Right atrium auricular region (tissue), 2 donors: ENCODE results near the gene WDR35. TPM values are rescaled to one million over a fixed set of nuclear protein-coding genes. Genes with fewer than 3 reads are reported as not detected.
"Not testable (repeated sequence)": the region's sequence is repeated elsewhere in the genome, so short reads cannot be mapped to it uniquely, and the experiment has no call there.

Experiments used
- DNase-seq: peaks from one replicate; pipeline ENCODE4 v3.0.0-alpha.2; 2019; ENCODE audit warnings: low spot score
- H3K27ac ChIP-seq, 2 donors: fragments of 200-600 bp; sonication (generic); 1 replicate in 1 of 2; 2 replicates in 1 of 2; pipeline ENCODE4 v1.5.1; 2016 to 2019
- H3K27me3 ChIP-seq, 2 donors: fragments of 200-600 bp; sonication (generic); one replicate each; pipeline versions ENCODE4 v1.5.1 to v1.6.0; 2017 to 2019
- H3K36me3 ChIP-seq: fragments of 200-600 bp; sonication (generic); one replicate; pipeline ENCODE4 v1.5.1; 2016
- H3K4me1 ChIP-seq, 2 donors: fragments of 200-600 bp; sonication (generic); one replicate each; pipeline versions ENCODE4 v1.5.1 to v1.6.0; 2017 to 2019
- H3K4me3 ChIP-seq, 2 donors: fragments of 200-600 bp; sonication (generic); 1 replicate in 1 of 2; 2 replicates in 1 of 2; pipeline ENCODE4 v1.5.1; 2017 to 2019; ENCODE audit warnings: mild to moderate bottlenecking in 1 of 2, moderate library complexity in 1 of 2
- H3K9me3 ChIP-seq, 2 donors: fragments of 200-600 bp; sonication (generic); one replicate each; pipeline ENCODE4 v1.5.1; 2019
- total RNA-seq, 2 donors: library from RNA; depleted of rRNA; stranded (reverse); fragments of >200 nt; gene quantifications; one replicate each; pipeline ENCODE4 v1.1.0, GENCODE V29; 2016
- TF ChIP-seq, protein P1 (sequence below), 2 donors: fragments of 200-600 bp; sonication (generic); IDR thresholded peaks; one replicate each; pipeline ENCODE4 v1.5.1; 2019; ENCODE audit warnings: antibody characterized with exemption in 2 of 2

Gene WDR35
- total RNA-seq, 2 donors from 2014 or later: 4.1 to 5.0 TPM

DNA sequence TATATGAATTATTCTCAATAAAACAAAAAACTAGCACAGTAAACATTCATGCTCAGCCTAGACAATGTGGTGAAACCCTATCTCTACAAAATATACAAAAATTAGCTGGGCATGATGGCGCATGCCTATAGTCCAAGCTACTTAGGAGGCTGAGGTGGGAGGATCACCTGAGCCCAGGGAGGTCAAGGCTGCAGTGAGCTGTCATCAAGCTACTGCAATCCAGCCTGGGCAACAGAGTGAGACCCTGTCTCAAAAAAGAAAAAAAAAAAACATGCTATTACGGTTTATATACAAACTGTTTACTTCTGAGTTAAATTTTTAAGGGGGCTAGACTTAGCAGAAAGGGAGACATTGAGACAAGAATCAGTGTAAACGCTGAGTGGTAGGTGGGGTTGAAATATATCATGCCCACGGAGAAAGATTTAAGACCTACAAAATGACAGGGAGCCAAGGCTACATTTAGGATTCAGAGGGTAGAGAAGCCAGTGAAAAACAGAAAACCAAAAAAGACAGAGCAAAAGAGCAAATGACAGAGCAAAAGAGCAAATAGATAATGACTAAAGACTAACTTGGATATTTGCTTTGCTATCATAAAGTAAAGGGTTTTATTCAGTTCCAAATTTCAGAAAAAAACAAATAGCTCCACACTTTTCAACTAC lies 95.6 kb downstream of the WDR35 start:
- Histone ChIP-seq H3K4me3 (no peak overlapping the region), H3K36me3 (no peaks in the 10 kb centered on the region), H3K27me3 (no peaks in the 10 kb centered on the region), H3K9me3 (no peaks in the 10 kb centered on the region), H3K27ac (no peak overlapping the region), H3K4me1 (peaks cover 0 to 41% of the 10 kb centered on the region in 2 donors)
- no peak for DNase-seq
- TF ChIP-seq, protein P1, sequence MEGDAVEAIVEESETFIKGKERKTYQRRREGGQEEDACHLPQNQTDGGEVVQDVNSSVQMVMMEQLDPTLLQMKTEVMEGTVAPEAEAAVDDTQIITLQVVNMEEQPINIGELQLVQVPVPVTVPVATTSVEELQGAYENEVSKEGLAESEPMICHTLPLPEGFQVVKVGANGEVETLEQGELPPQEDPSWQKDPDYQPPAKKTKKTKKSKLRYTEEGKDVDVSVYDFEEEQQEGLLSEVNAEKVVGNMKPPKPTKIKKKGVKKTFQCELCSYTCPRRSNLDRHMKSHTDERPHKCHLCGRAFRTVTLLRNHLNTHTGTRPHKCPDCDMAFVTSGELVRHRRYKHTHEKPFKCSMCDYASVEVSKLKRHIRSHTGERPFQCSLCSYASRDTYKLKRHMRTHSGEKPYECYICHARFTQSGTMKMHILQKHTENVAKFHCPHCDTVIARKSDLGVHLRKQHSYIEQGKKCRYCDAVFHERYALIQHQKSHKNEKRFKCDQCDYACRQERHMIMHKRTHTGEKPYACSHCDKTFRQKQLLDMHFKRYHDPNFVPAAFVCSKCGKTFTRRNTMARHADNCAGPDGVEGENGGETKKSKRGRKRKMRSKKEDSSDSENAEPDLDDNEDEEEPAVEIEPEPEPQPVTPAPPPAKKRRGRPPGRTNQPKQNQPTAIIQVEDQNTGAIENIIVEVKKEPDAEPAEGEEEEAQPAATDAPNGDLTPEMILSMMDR (IDR thresholded peaks at IDR 0.05): no peak

DNA sequence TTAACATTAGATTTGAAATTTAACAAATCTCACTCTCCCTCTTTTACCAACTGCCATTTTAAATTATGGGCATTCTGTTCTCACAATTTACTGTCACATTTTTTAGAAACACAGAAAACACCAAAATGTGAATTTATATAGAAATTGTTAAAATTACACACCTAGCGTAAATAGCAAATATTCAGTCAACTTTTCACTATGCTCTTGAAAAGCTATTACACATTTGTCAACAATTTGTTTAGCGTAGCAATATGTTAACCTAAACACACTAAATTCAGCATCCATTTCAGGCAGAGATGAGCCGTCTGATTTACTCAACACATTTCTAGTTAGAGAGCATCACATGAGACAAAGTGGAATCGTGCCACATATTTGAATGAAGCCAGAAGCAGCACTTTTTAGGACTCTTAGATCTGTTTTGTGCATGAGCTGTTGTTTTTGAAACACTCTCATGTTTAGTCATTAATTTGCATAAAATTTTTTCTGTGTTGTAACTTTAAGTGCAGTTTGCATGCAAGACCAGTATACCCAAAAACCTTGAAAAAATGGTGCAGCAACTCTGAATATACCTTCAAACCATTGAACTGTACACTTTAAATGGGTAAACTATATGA lies 96.3 kb downstream of the WDR35 start:
- TF ChIP-seq, protein P1 (IDR thresholded peaks at IDR 0.05): no peak
- DNase-seq: no peak

DNA sequence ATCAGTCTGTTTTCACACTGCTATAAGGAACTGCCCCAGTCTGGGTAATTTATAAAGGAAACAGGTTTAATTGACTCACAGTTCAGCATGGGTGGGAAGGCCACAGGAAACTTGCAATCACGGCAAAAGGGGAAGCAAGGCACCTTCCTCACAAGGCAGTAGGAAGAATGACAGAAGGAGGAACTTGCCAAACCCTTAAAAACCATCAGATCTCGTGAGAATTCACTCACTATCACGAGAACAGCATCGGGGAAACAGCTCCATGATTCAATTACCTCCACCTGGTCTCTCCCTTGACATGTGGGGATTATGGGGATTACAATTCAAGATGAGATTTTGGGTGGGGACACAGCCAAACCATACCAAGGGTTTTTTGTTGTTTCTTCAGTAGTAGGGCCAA lies 97.9 kb downstream of the WDR35 start:
- not testable (repeated sequence) for H3K4me3 ChIP-seq, H3K9me3 ChIP-seq, H3K36me3 ChIP-seq, H3K27ac ChIP-seq, H3K27me3 ChIP-seq, DNase-seq
- H3K4me1 ChIP-seq: peaks cover 0 to 19% of the 10 kb centered on the region in 2 donors

More for the DNA sequence above, 96.3 kb downstream of the WDR35 start:
- no peak overlapping the region for H3K4me3 ChIP-seq
- peaks cover 0 to 35% of the 10 kb centered on the region in 2 donors for H3K4me1 ChIP-seq
- H3K9me3 ChIP-seq: no peaks in the 10 kb centered on the region
- no peaks in the 10 kb centered on the region for H3K36me3 ChIP-seq
- H3K27me3 ChIP-seq: no peaks in the 10 kb centered on the region
- no peak overlapping the region for H3K27ac ChIP-seq

DNA sequence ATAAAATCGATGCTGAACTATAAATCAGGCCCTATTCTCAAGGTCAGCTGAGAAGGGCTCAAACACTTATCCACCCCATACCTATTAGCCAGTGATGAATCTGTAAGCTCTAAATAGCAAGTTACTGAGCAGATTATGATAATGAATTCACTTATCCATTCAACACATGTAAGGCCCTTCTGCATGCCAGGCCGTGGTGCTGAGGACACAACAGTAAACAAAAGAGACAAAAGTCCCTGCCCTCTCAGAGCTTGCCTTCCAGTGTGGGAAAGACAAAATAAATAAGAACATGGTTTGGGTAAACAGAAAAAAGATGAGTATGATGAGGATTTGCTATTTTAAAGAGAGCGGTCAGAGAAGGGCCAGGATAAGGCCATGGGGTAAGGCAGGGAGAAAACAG lies 99.8 kb downstream of the WDR35 start:
- H3K36me3 ChIP-seq: no peaks in the 10 kb centered on the region
- H3K4me1 ChIP-seq: peaks cover 0 to 4% of the 10 kb centered on the region in 2 donors
- H3K9me3 ChIP-seq: no peaks in the 10 kb centered on the region
- H3K27me3 ChIP-seq: no peaks in the 10 kb centered on the region
- H3K27ac ChIP-seq: no peak overlapping the region
- no peak overlapping the region for H3K4me3 ChIP-seq
- no peak for DNase-seq
- TF ChIP-seq, protein P1 (IDR thresholded peaks at IDR 0.05): no peak

DNA sequence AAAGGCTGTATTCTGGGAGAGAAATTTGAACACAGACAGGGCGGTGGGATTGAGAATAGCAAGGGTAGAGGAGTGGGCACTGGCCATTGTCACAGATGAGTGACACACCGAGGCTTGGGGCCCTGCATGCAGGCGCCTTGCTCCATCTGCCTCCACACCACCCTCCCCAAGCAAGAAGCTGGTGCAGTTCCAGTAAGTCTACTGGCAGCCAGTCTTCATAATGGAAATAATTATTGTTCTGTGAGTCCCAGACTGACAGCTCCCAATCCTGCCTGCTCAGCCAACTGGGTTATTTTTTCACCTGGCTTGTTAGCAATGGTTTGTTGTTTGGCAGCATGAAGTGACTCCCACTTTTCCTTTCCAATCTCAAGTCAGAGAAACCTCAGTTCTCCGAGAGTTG lies 101.1 kb downstream of the WDR35 start:
- DNase-seq: no peak
- Histone ChIP-seq H3K4me1 (peaks cover 0 to 3% of the 10 kb centered on the region in 2 donors), H3K9me3 (no peaks in the 10 kb centered on the region), H3K27me3 (no peaks in the 10 kb centered on the region), H3K36me3 (no peaks in the 10 kb centered on the region), H3K4me3 (no peak overlapping the region), H3K27ac (no peak overlapping the region)
- TF ChIP-seq, protein P1 (IDR thresholded peaks at IDR 0.05): no peak

DNA sequence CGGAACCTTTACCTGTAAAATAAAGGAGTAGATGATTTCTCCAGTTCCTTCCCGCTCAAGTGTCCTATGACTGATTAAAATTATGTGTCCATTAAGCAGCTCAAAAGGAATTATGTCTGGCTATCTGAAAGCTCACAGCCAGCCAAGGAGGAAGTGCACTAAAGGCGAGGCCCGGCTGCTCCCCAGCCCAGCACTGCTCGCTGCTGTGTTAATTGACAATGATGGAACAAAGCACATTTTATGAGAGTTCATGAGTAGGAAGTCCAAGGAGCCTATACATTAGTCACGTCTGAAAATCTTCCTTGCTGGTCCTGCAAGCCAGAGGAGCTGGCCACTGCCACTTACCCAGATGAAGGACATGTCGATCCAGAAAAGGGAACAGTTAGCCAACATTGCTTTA lies 102.4 kb downstream of the WDR35 start:
- H3K36me3 ChIP-seq: no peaks in the 10 kb centered on the region
- H3K27ac ChIP-seq: no peak overlapping the region
- DNase-seq: no peak
- H3K4me3 ChIP-seq: no peak overlapping the region
- no peaks in the 10 kb centered on the region for H3K9me3 ChIP-seq
- H3K4me1 ChIP-seq: no peaks in the 10 kb centered on the region
- no peaks in the 10 kb centered on the region for H3K27me3 ChIP-seq
- TF ChIP-seq, protein P1 (IDR thresholded peaks at IDR 0.05): no peak
